ENCODE results near the gene ZNF579. TPM values are rescaled to one million over a fixed set of nuclear protein-coding genes. Genes with fewer than 3 reads are reported as not detected.

The ZNF579 gene
- total RNA-seq, 1 experiment from 2014 or later = 19.9 TPM

GRCh38 chr19:55605637-55606470 is 25.2 kb upstream of the ZNF579 start, which contains the start of gene ZNF865:
ZNF865 (plus strand) TSS chr19:55605647; CDS start chr19:55613619, 7,972 bp downstream.
- H3K14ac ChIP-seq (ENCODE audit: insufficient read depth, low read length) = peak within 1 kb of the TSS; percentile 74

More at GRCh38 chr19:55605637-55606470, 25.2 kb upstream of the ZNF579 start, which contains the start of gene ZNF865:
- no peaks in the 10 kb centered on the region for H3K27me3 Mint-ChIP-seq (ENCODE audit: low read depth)
- H2BK20ac ChIP-seq (ENCODE audit: low read depth, low read length, poor library complexity, severe bottlenecking) = no peak within 1 kb of the TSS
- H3K9ac ChIP-seq (ENCODE audit: extremely low read depth, insufficient read length, low read length) = peak within 1 kb of the TSS; percentile 75
- H2AK5ac ChIP-seq (ENCODE audit: insufficient read length, low read length) = no peak within 1 kb of the TSS
- H3K36me3 Mint-ChIP-seq (ENCODE audit: insufficient read depth in 1 of 3, low read depth in 3 of 3) = peaks cover 14 to 31% (median 23%) of the 10 kb centered on the region in 3 experiments
- TF ChIP-seq CTCF (conservative IDR thresholded peaks at IDR 0.05) = peak; percentile 80
- no peak within 1 kb of the TSS for H3K23ac ChIP-seq (ENCODE audit: insufficient read length, low read depth, low read length)
- no peaks in the 10 kb centered on the region for H4K20me1 ChIP-seq (ENCODE audit: control insufficient read depth, insufficient read depth, insufficient read length)
- H3K4me1 Mint-ChIP-seq = peaks cover 31 to 32% of the 10 kb centered on the region in 2 experiments
- DNase-seq = peak; percentile 85
- H3K27ac ChIP-seq (ENCODE audit: insufficient read length, low read depth, low read length) = peak within 1 kb of the TSS; percentile 91
- no peaks in the 10 kb centered on the region for H3K9me3 ChIP-seq (ENCODE audit: control insufficient read depth, low read depth, low read length)
- H3K27ac Mint-ChIP-seq = peak within 1 kb of the TSS; percentile 98 to 99 (median 98)
- peak within 1 kb of the TSS; percentile 91 for H3K4me2 ChIP-seq (ENCODE audit: insufficient read depth, insufficient read length, low read length)
- no CpG with 5 or more reads among the region's 44 CpGs for WGBS (ENCODE audit: extremely low coverage, insufficient read length, low lambda C conversion rate)
- peak within 1 kb of the TSS; percentile 68 for H3K18ac ChIP-seq (ENCODE audit: insufficient read length, low read depth, low read length)
- no peak within 1 kb of the TSS for H3T11ph ChIP-seq (ENCODE audit: low read length)
- no peak within 1 kb of the TSS for H3K56ac ChIP-seq (ENCODE audit: insufficient read length, low read depth, low read length)
- H3K27me3 ChIP-seq (ENCODE audit: insufficient read depth, low read length) = no peaks in the 10 kb centered on the region
- H3K23me2 ChIP-seq (ENCODE audit: insufficient read length, low read depth, low read length, poor library complexity, severe bottlenecking) = peaks cover 8% of the 10 kb centered on the region
- H4K91ac ChIP-seq (ENCODE audit: insufficient read length, low read depth, low read length) = no peak within 1 kb of the TSS
- no peak within 1 kb of the TSS for H2BK120ac ChIP-seq (ENCODE audit: low read depth, low read length, poor library complexity, severe bottlenecking)
- peaks cover 4% of the 10 kb centered on the region; the same call in 1 of the 2 replicates for H3K4me1 ChIP-seq (ENCODE audit: insufficient read depth, low read length)
- H4K8ac ChIP-seq (replicated peaks; ENCODE audit: insufficient read length, low read depth, low read length) = no peak within 1 kb of the TSS
- H2BK5ac ChIP-seq (ENCODE audit: insufficient read length, low read length) = no peak within 1 kb of the TSS
- H4K5ac ChIP-seq (ENCODE audit: insufficient read length, low read depth, low read length) = no peak within 1 kb of the TSS
- H2BK15ac ChIP-seq (ENCODE audit: low read depth, low read length) = no peak within 1 kb of the TSS
- no peak within 1 kb of the TSS for H2AFZ ChIP-seq (ENCODE audit: low read length)
- peaks cover under 1% of the 10 kb centered on the region; the same call in 1 of the 2 replicates for H3K79me2 ChIP-seq (ENCODE audit: insufficient read depth, low read length)
- no peak within 1 kb of the TSS for H2BK12ac ChIP-seq (ENCODE audit: insufficient read length, low read depth, low read length)
- peak within 1 kb of the TSS; percentile 92 to 97 for H3K4me3 Mint-ChIP-seq
- H3K79me1 ChIP-seq (ENCODE audit: insufficient read depth, low read depth, low read length, poor library complexity, severe bottlenecking) = peaks cover 4% of the 10 kb centered on the region
- no peak within 1 kb of the TSS for H3K4ac ChIP-seq (ENCODE audit: low read depth, low read length)
- H3K9me3 Mint-ChIP-seq = peaks cover 2 to 4% of the 10 kb centered on the region in 2 experiments; a peak in 1 of 5 replicates

Measured in H9 (cell line).